A549 (cell line): Measurements from ENCODE around the gene ZNF593OS. TPM values are rescaled to one million over a fixed set of nuclear protein-coding genes. Genes with fewer than 3 reads are reported as not detected.

Experiments used
- ATAC-seq, 2 experiments: fragments of 200-7000 bp in 1 of 2; fragments of >200 bp in 1 of 2; cut with Nextera tagmentation in 1 of 2; cut with Tn5 transposase in 1 of 2; 3 replicates each; pipeline versions ENCODE4 v1.8.0 to v1.9.1; 2018 to 2020; ENCODE audit warnings: mild to moderate bottlenecking in 1 of 2, moderate library complexity in 1 of 2
- CTCF ChIA-PET: fragments of 300-600 bp; sonication (Branson Sonifier 250); formaldehyde crosslinking; extraction: SDS; loops from one replicate; lab custom pipeline; 2021; ENCODE audit warnings: antibody characterized with exemption, inconsistent platforms; lab: Yijun Ruan, JAX
- POLR2A ChIA-PET: fragments of 350-600 bp; formaldehyde crosslinking; extraction: SDS; loops from one replicate; lab custom pipeline; 2021; ENCODE audit warnings: antibody characterized with exemption, inconsistent platforms; lab: Yijun Ruan, JAX
- DNase-seq, 2 experiments: peaks; one replicate each; pipeline versions ENCODE4 v3.0.0 to v3.0.0-alpha.2; 2011 to 2016; ENCODE audit warnings: low read depth in 1 of 2, low spot score in 1 of 2
- FAIRE-seq: peaks from 2 replicates; lab custom pipeline; 2011; peaks lifted over from hg19 to GRCh38; lab: Jason Lieb, UNC
- H3K27ac ChIP-seq, 2 experiments: fragments of >200 bp; sonication (Bioruptor Twin); formaldehyde crosslinking; 3 replicates each; pipeline ENCODE4 v1.5.1; 2016 to 2017
- H3K4me1 ChIP-seq: fragments of >200 bp; sonication (Bioruptor Twin); formaldehyde crosslinking; 3 replicates; pipeline ENCODE4 v1.6.1; 2016
- H3K4me2 ChIP-seq: fragments of >200 bp; sonication (Bioruptor Twin); formaldehyde crosslinking; 3 replicates; pipeline ENCODE4 v1.6.1; 2016
- H3K4me3 ChIP-seq: fragments of >200 bp; sonication (Bioruptor Twin); formaldehyde crosslinking; 3 replicates; pipeline ENCODE4 v1.5.1; 2016
- H3K9me3 ChIP-seq: fragments of >200 bp; sonication (Bioruptor Twin); formaldehyde crosslinking; 3 replicates; pipeline ENCODE4 v1.6.1; 2016
- ATOH8 ChIP-seq: fragments of 250-450 bp; sonication (Bioruptor Pico); IDR thresholded peaks from 2 replicates; pipeline ENCODE4 v1.5.0; 2020; ENCODE audit warnings: low read depth, mild to moderate bottlenecking, moderate library complexity
- CEBPB ChIP-seq, 2 experiments: fragments of >200 bp in 1 of 2; sonication (Bioruptor Twin) in 1 of 2; formaldehyde crosslinking in 1 of 2; IDR thresholded peaks; 2 replicates each; pipeline ENCODE4 v1.6.1; 2012 to 2016
- CTCF ChIP-seq: fragments of >200 bp; sonication (Bioruptor Twin); formaldehyde crosslinking; IDR thresholded peaks from 3 replicates; pipeline ENCODE4 v1.5.1; 2016
- EHF ChIP-seq: fragments of 250-450 bp; sonication (Bioruptor Pico); IDR thresholded peaks from 2 replicates; pipeline ENCODE4 v1.5.0; 2020; ENCODE audit warnings: mild to moderate bottlenecking
- EHMT2 ChIP-seq: fragments of 200-600 bp; sonication (generic); IDR thresholded peaks from 2 replicates; pipeline ENCODE4 v1.6.1; 2016; ENCODE audit warnings: antibody characterized with exemption, low read depth, mild to moderate bottlenecking, moderate library complexity
- ESRRA ChIP-seq: fragments of 150-350 bp; IDR thresholded peaks from 2 replicates; pipeline ENCODE4 v1.6.1; 2014; ENCODE audit warnings: mild to moderate bottlenecking, low read length, borderline replicate concordance
- HEYL ChIP-seq: fragments of 250-450 bp; sonication (Bioruptor Pico); IDR thresholded peaks from 2 replicates; pipeline ENCODE4 v1.8.0; 2021; ENCODE audit warnings: mild to moderate bottlenecking, moderate library complexity
- MAZ ChIP-seq: fragments of 150-350 bp; IDR thresholded peaks from 2 replicates; pipeline ENCODE4 v1.6.1; 2014; ENCODE audit warnings: antibody characterized with exemption, low read depth, low read length, borderline replicate concordance
- NFE2L2 ChIP-seq: fragments of 150-350 bp; conservative IDR thresholded peaks from 2 replicates; pipeline ENCODE4 v1.6.1; 2014; ENCODE audit warnings: low read length
- REST ChIP-seq: fragments of 200-600 bp; sonication (generic); IDR thresholded peaks from 2 replicates; pipeline ENCODE4 v1.6.1; 2016; ENCODE audit warnings: antibody characterized with exemption, mild to moderate bottlenecking, moderate library complexity
- WGBS: methylation state at CpG from one replicate; pipeline ENCODE4 v1.1.6; 2017; ENCODE audit errors: missing lambda C conversion rate; 5-methylcytosine and 5-hydroxymethylcytosine counted together
- polyA minus RNA-seq: library from RNA; depleted of rRNA, polyadenylated mRNA; stranded (reverse); fragments of >200 nt; gene quantifications from 2 replicates; pipeline ENCODE4 v1.2.3, GENCODE V29; 2011; rRNA and poly(A)+ RNA removed
- polyA plus RNA-seq, 4 experiments: library from polyadenylated mRNA; depleted of rRNA in 3 of 4; stranded (reverse); fragments of >200 nt; fragmentation: RNase III in 1 of 4; extraction: RNeasy Plus Mini Kit Qiagen cat#74134 plus additional on column Dnase treatment in 1 of 4; gene quantifications; 2 replicates in 3 of 4; 3 replicates in 1 of 4; pipeline ENCODE4 v1.2.3, GENCODE V29; 2011 to 2017

Gene ZNF593OS
- polyA plus RNA-seq (2011; rRNA removed) (not detected in 2 replicates), polyA plus RNA-seq (2017; fragmentation: RNase III; extraction: RNeasy Plus Mini Kit Qiagen cat#74134 plus additional on column Dnase treatment) (not detected in 3 replicates), polyA minus RNA-seq (not detected in 2 replicates)
- polyA plus RNA-seq (2012; cell fraction: cytosol; rRNA removed), result 0.05 TPM in 1 of 2 replicates, not detected in the other
- not detected in 2 replicates for polyA plus RNA-seq (2012; cell fraction: nucleus; rRNA removed)

- peak within 1 kb of the TSS; percentile 95 for H3K4me3 ChIP-seq
- H3K4me2 ChIP-seq, result peak within 1 kb of the TSS; percentile 87
- FAIRE-seq (no peak), ATAC-seq (no peak), DNase-seq (no peak)
- 90% methylated on average over 24 of the region's 34 CpGs for WGBS
- ChIA-PET POLR2A (no interaction called here), CTCF (interaction anchor here (1.2 to 3.7 kb wide), 9 partner anchors 8 to 135 kb away, joined by 3 to 33 read pairs (median 6); partner anchors contain the start of genes CATSPER4, CEP85 and CNKSR1)
- H3K9me3 ChIP-seq, result no peaks in the 10 kb centered on the region
- peaks cover 7% of the 10 kb centered on the region; the same call in 2 of the 3 replicates for H3K4me1 ChIP-seq
- peak within 1 kb of the TSS in 1 of 2 experiments; percentile 99; a peak in 3 of 6 replicates for H3K27ac ChIP-seq
- TF ChIP-seq EHMT2 (no peak), CTCF (no peak), HEYL (no peak), MAZ (no peak), NFE2L2 (no peak)
These were observed at the start of gene ZNF593OS for GRCh38 chr1:26171084-26172072. ZNF593OS (minus strand) TSS chr1:26171832; CDS start chr1:26171661, 171 bp downstream.

- H3K27ac ChIP-seq, result no peak overlapping the region
- no peak overlapping the region for H3K4me3 ChIP-seq
- H3K9me3 ChIP-seq, result no peaks in the 10 kb centered on the region
- no peak overlapping the region for H3K4me2 ChIP-seq
- DNase-seq, result no peak
- no peak for FAIRE-seq
- CTCF ChIA-PET, result interaction anchor here (1.1 to 2.5 kb wide), 3 partner anchors 9 to 51 kb away, joined by 3 to 12 read pairs (median 4); partner anchors contain the start of genes CEP85 and ZNF593
- no peak for TF ChIP-seq ESRRA
- TF ChIP-seq ATOH8 (CRISPR knock-in tag), result no peak
- no peak for TF ChIP-seq REST
- TF ChIP-seq CEBPB (IDR thresholded peaks at IDR 0.05), result no peak
- TF ChIP-seq EHF (CRISPR knock-in tag), result no peak
- H3K4me1 ChIP-seq, result peaks cover 17% of the 10 kb centered on the region; the same call in 2 of the 3 replicates
- no peak for ATAC-seq
- 81% methylated on average over 2 of the region's 2 CpGs for WGBS
- POLR2A ChIA-PET, result interaction anchor here (0.7 kb wide), 1 partner anchor 13 kb away, joined by 6 read pairs; the partner anchor contains the start of gene CEP85
These were observed 49.5 kb upstream of the ZNF593OS start for GRCh38 chr1:26221094-26221493.
